Dedifferentiated amniotic fluid mesenchymal stem cell (primary cell): ENCODE measurements around the gene VEGFD.
A peak's percentile ranks its signal among the peaks of the same experiment; 100 is the strongest.

Experiments used
- DNase-seq: peaks from one replicate; pipeline ENCODE4 v3.0.0-alpha.2; 2016; ENCODE audit errors: extremely low spot score

The VEGFD gene

DNA sequence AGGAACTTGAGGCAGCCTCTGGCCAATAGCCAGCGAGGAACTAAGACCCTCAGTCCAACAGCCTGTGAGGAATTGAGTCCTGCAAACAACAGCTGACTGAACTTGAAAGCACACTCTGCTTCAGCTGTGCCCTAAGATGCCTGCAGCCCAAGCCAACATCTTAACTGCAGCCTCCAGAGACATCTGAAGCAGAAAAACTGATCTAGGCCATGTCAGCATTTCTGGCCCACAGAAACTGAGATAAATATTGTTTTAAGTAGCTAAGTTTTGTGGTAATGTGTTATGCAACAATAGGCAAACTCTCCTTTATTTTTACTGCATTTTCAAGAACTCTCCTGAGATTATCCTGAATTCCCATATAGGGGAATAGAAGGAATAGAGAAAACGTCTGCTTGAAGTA is 24.5 kb downstream of the VEGFD start:
- no peak for DNase-seq

DNA sequence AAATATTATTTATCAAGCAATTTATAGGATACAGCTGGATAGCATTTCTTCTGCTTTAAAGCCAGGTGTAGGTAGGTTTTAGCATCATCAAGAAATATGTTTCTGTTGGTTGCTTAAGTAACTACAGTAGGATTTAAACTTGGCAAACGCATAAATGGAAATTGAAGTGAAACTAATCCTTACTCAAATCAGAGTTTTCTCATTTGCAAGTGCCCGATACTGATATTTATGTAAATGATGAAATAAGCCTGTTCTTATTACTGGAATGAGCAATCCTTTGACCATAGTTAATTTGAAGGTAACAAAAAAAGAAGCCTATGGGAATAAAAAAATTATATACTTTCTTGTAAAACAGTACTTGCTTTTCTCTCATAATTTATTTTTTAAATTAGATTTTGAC is 25.7 kb downstream of the VEGFD start:
- no peak for DNase-seq

DNA sequence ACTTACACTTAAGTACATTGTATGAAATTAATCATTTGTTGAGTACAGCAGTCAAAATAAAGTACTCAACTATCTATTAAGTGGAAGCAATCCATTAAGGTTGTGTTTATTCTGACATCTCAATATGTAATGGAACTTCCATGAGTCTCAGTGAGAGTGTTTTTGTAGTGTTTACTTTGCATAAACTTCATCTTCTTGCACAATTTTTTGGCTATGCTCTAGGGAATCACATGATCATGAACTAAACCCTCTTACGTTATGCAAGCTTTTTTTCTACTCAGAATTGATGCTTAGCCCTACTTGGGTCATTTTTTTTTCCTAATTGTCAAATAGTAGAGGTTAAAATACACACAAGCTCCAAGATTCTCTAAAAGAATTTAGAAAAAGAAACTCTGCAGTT is 27.8 kb downstream of the VEGFD start:
- DNase-seq: peak; percentile 52

DNA sequence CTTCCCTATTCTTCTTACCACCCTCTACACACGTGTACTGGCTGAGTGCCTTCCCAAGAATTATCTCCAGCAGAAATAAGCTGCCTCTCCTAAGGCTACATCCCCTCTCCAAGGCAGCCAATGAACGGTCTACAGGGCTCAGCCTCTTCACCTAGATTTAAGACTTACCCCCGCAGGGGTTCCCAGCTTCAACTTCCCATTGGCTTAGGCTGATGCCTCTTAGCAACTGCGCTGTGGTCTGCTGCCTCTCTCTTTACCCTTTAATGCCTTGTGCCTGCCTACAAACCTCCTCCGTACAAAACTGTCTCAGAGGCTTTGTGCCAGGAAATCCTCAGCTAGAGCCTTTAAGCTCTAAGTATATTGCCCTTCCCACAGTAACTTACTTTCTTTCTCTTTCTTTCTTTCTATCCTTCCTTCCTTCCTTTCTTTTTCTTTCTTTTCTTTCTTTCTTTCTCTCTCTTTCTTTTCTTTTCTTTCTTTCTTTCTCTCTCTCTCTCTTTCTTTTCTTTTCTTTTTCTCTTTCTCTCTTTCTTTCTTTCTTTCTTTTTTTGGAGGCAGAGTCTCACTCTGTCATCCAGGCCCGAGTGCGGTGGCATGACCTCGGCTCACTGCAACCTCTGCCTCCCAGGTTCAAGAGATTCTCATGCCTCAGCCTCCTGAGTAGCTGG is 33.8 kb downstream of the VEGFD start:
- no peak for DNase-seq

DNA sequence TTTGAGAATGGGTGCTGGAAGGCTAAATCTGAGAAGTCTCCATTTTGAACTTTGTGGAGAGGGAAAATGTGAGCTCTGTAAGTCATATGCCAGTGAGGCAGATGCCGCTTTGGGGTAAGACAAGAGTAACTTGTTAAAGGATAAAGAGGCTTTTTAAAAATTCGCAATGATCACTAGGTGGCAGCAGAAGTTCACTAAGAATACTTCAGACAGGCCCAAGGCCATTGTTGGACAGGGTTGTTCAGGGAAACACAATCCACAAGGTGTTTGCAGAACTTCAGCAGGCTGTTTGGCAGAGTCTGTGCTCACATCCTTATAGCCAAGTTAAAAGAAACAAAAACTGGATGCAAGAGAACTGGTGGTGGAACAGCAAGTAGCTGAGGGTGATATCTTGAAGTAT is 35.2 kb downstream of the VEGFD start:
- DNase-seq: peak; percentile 77

DNA sequence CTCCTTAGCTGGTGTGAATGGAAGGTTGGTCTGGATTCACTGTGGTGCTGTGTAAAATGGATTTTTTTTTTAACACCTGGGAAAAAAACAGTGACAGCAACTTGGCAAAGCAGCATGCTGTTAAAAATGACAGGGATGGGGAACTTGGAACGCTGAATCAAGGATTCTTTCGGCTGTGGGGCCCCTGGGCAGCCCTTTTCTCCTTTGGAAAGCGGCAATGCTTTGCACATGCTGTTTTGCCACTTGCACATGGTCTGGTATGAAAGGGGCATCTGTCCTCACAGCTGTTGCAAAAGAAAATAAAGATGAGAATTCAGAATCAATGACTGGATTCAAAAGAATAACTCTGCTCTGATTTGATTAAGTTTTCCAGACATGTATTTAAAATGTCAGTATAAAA is 38.2 kb downstream of the VEGFD start:
- no peak for DNase-seq

DNA sequence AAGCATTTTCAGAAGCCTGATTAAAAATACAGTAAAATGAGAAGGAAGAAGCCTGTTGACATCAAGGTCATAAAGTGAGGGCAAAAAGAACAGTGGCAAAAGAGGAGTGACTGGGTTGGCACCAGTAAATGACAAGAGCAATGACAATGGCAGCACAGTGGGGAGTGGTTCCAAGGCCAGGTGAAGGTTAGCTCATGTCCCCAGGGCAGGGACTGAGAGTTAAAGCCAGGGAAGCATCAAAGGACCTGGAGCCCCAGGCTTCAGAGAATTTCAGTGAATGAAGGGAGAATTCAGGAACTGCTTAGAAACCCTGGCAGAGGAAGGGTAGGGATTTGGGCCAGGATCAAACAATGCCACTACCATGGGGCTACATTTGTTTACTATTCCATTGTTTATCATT is 40.1 kb downstream of the VEGFD start:
- DNase-seq: no peak

DNA sequence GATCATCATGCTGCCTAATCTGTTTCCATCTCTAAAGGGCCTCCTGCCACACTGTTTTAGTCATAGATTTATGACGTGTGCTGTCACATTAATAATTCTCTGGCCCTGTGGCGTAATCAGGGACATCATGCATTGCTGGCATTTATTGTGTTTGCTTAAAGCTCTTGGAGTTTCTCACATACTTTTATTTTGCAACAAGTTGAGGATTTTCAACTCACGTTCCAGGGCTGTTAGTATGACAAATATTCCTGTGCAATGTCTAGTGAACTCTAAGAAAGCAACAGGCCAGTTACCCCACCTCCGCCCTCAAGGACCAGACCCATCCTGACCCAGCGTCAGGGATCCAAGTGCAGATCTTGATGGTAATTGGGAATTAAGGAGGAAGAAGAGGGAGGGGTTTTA is 41.1 kb downstream of the VEGFD start:
- no peak for DNase-seq

DNA sequence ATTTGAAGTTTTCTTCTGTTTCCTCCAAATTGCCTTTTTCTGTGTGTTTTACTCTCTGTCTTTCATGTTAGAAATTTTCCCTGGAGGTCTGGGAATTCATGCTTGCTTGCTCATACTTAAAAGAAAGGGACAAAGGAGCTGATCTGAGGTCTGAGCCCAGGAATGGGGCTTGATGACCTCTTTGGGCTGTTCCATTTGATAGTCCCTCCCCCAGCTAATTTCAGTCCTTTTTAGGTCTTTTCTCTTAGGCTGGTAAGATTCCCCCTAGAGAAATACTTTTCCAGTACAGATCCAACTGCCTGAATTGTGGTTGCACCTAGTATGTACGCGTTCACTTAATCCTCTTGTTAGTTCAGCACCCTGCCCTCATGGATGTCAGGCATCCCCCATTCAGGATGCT is 43.3 kb downstream of the VEGFD start:
- no peak for DNase-seq

DNA sequence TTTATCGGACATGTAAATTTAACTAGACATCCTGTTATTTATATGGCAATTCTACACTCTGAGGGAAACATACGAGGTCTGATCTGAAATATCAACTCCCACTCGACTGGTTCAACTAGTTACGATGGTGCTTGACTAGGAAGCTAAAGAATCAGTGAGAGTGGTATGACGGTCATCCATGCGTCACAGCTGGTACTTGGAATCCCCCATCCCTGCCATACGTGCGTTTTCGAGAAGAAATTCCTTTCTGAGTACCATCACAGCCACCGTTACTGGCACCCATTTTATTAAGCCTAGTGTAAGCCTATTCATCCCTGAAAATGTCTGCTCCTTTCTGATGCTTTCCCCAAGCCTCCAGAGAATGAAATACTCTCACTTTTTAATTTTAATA is 48.2 kb downstream of the VEGFD start:
- DNase-seq: peak; percentile 51

DNA sequence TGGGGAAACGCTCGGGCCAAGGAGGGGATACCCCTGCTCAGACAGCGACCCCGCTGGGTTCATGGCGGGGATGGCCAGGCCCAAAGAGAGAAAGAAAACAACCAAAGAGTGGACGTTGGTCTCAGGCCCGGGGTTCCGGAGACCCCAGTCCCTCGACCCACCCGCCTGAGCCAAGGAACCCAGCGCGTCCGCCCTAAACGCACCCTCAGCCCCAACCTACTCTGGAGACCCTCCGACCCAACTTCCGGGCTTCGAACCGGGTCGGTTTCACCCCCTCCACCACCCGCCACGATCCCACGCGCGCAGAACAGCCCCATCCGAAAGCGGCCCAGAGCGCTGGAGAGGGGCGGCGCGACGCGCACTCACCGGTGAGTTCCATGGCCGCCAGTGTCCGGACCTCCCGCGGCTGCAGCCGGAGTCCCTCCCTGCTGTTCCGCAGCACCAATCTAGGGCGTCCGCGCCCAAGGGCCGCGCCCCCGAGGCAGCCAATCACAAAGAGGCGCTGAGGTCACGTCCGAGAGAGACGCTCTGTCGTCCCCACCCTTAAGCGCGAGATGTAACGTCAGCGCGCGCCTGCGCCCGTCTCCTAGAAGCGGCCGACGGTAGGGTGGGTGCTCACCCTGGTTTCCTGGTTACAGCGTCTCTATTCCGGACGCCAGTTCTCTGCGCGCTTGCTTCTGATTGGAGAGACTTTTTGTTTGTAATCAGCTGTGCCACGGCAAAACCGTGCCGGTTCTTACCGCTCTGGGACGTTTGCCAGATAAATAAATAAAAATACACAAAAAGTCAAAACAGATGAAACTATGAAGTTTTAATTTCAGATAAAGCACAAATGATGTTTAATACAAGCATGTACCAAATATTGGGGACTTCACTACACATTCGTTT is 48.8 kb downstream of the VEGFD start, which contains the start of gene PIGA:
TSS of gene PIGA (minus strand) at position 389 of the 888 bp plus-strand sequence. CDS start 3,593 bp downstream, outside the sequence.
- peak; percentile 94 for DNase-seq

DNA sequence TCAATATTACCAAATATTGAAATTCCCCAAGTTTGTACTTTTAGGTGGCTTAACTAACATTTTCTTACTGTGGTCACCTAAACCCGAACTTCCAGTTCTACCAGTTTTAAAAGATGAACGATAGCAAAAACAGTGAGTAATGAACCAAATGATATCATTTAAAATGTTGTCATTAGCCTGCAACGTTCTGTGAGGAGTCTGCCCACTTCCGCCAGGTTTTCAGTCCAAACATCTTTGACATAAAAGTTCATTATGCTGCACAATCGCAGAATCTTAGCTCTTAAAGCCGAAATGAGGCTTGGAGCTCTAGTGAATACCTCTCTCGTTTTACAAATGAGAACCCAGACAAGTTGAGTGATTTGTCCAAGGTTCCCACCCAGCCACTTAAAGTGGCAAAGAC is 49.7 kb downstream of the VEGFD start:
- no peak for DNase-seq

DNA sequence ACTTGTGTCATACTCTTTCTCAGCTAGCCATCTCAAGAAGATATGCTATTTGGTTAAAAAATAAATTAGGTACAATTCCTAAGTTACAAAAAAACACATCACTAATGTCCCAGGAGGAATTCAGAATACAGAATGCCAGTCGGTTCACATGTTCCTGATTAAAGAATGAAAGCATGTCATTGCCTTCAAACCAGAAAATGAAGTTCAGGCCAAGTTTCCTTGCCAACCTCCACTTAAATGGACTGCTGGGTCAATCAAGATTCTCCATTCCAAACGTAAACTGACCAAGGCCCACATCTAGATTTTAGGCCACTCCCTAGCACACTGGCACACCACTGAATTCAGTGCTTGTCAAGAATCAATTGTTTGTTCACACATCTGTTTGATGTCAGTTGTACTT is 55.4 kb downstream of the VEGFD start:
- DNase-seq: no peak

DNA sequence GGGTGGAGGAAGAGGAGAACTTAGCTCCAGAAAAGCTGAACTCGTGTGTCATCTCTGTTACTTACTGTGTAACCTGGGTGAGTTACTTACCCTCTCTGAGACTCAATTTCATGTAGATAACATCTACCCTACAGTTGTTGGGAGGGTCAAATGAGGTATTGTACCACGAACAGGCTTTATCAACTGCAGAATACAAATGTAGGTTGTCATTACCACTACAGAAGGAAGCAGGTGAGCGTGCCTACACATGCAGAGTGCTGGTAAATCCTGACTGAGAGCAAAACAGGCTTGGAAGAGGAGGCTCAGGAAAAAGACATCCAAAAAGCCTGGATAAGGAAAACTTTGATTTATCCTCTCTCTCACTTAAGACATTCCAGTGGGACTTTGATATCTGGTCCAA is 56.1 kb downstream of the VEGFD start:
- no peak for DNase-seq

DNA sequence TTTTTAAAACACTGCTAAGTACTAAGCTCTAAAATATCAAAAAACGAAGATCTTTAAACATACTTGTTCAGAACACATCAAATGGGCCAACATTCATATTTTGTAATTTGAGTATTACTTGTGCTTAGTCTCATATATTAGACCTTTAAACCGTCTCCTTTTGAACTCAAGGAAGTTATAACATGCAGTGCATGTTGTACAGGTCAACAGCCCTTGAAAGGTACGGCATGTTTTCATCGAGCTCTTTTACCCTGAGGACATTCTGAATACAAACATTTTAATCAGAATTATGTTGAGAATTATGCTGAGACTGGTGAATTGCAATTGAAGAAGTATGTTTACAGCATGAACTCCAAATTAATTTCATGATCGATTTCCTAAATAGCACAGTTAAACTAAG is 61.7 kb downstream of the VEGFD start:
- no peak for DNase-seq

DNA sequence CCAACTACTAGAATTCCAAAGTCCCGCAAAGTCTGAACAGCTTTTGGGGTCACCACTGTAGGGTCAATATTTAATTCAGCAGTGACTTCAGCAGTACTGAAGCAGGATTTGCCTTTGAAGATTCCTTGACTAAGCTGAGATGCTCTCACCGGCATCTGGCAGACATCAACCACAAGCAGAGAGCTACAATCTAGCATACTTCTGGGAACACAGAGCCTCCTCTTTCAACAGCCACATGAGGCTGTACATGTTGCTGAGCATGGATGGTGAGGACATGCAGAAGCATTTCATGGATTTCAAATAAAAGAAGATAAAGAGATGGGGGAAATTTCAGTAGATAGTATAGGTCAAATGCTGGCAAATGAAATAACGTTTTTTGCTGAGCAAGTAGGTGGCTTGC is 62.1 kb downstream of the VEGFD start:
- DNase-seq: no peak

DNA sequence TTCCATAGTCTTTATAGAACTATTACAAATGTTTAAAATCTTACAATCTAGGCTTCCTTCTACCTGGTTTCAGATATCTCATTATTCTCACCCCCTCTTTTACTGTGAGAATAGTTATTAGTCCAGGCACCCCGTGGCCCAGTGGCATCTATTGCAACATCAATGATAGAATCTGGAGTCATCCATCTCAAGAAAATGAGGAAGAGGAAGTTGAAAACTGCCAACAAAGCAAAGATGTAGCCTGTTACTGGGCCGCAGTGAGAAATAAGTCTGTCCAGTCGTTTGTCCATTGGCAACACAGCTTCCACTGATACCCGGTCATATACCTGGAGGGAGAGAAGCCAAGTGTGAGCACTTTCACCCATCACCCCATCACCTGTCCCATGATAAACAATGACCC is 62.8 kb downstream of the VEGFD start:
- DNase-seq: no peak

DNA sequence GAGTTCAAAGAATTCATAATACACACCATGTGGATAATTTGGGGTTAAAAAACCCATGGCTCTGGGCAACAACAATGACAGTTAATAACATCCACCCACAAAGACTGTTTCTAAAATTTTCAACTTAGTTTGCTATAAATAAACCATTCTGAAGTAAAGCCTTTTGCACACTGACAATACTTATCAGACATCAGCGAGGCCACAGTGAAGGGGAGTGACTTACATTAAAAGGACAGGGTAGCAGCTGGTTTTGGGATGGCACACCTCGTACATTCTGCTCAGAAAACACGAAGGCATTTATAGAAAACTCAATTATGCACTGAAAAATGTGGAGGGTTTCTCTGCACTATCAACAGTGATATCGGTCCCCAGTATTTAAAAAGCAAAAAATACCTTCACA is 63.9 kb downstream of the VEGFD start:
- DNase-seq: no peak

DNA sequence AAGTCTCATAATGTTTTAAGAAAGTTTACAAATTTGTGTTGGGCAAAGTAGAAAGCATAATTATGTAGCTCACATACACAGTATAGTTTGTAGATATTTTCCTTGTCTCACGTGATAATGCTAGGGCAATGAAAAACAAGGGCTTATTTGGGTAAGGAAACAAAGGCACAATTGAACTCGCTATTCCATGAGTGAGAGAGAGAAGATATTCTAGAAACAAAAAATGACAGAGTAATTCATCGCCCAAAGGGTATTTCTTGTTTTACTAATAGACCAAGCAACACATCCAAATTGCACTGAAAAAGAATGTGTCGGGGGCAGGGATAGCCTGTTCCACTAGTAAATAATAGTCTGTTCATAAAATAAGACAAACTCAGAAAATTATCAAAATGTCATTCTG is 65.1 kb downstream of the VEGFD start:
- DNase-seq: no peak

DNA sequence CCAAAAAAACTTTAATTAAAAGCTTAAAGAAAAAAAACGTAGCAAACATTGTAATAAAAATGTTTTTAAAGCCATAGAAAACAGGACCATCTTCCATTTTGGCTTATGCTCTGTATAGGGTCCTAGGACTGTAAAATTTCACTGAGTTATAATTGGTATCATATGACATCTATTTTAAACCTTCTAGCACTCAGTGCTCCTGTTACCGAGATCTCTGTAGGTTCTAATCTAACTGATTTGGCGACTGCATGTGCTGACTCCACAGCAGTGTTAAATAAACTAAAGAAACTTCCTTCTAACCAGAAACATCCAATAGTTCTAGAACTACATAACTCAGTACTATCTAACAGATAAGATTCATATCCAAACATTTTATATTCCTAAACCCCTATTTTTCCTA is 68.7 kb downstream of the VEGFD start, which contains the start of gene ASB11:
TSS of gene ASB11 (minus strand) at position 132 of the 400 bp plus-strand sequence. CDS start at position 97, 35 bp downstream.
- no peak for DNase-seq

DNA sequence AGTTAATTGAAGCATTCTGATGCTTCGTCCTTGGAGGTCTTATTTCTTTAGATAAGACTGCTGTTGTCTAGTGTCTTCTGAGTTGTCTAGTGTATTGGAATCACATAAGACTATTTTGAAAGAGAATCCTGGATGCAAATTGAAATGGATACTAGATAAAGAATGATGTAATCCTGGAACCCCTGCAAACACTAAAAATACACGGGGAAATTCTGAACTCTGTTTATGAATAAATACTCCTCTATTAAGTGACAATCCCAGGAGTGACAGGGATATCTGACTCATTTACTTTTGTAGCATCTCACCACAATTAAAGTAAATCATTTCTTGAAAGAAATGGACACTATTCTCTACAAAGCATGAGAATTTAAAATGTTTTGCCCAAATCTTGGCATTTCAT is 69.7 kb downstream of the VEGFD start:
- no peak for DNase-seq

DNA sequence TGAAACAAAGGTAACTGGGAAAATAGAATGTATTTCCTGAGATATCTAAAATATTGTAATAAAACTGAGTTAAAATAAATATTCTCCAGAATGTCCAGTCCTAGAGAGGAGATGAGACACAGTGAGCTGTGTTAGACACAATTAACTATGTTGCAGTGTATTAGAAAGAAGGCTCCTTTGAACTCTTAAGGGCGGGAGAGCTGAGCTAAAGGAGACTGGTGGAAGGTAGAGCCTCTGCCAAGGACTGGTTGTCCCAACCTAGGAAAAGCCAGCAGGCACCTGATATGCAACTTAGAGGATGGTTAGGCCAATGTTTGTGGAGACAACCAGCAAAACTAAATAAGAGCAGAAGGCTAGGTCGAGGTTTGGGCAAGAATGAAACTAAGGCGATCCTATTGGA is 73.1 kb downstream of the VEGFD start:
- DNase-seq: no peak

DNA sequence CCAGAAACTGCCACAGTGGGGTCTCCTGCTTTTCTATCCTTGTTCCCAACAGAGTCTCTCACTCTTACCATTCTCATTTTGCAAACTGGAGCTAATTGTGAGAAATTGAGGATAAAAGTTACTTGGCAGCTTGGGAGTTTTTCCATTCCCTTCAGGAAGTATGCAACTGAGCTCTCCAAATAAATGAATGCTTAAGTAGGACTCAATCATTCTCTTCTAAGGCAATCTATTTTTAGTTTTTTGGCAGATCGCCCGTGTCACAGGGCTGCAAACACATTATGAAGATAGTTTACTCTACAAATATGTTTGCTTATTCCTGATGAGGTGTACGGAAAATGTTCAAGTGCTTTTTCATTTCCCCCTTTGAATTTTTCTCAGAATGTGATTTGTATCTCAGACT is 74.1 kb downstream of the VEGFD start:
- peak; percentile 62 for DNase-seq
